Measurements from ENCODE around the gene KIAA0040.

Gene KIAA0040

GRCh38 chr1:175203570-175204068 lies 11.0 kb upstream of the KIAA0040 start:
- ATAC-seq = no peak
- TF ChIP-seq ZNF8 (CRISPR knock-in tag; IDR thresholded peaks at IDR 0.05) (no peak), ZC3H10 (CRISPR knock-in tag; IDR thresholded peaks at IDR 0.05) (no peak), BACH2 (CRISPR knock-in tag; IDR thresholded peaks at IDR 0.05; ENCODE audit: borderline replicate concordance) (no peak), TSHZ2 (CRISPR knock-in tag; IDR thresholded peaks at IDR 0.05) (no peak), PATZ1 (CRISPR knock-in tag; IDR thresholded peaks at IDR 0.05; ENCODE audit: borderline replicate concordance) (no peak), RARB (CRISPR knock-in tag; IDR thresholded peaks at IDR 0.05) (no peak), ZNF70 (CRISPR knock-in tag; IDR thresholded peaks at IDR 0.05) (no peak), TOX (CRISPR knock-in tag; IDR thresholded peaks at IDR 0.05; ENCODE audit: borderline replicate concordance) (no peak), GLIS3 (CRISPR knock-in tag; IDR thresholded peaks at IDR 0.05) (no peak), CREB5 (CRISPR knock-in tag; IDR thresholded peaks at IDR 0.05; ENCODE audit: low read depth) (no peak), ZFP3 (CRISPR knock-in tag; IDR thresholded peaks at IDR 0.05) (no peak), SNAI2 (CRISPR knock-in tag; IDR thresholded peaks at IDR 0.05) (no peak), TCF4 (CRISPR knock-in tag; IDR thresholded peaks at IDR 0.05; ENCODE audit: borderline replicate concordance) (no peak), PPARA (CRISPR knock-in tag; IDR thresholded peaks at IDR 0.05; ENCODE audit: borderline replicate concordance) (no peak), CSDC2 (CRISPR knock-in tag; IDR thresholded peaks at IDR 0.05) (no peak), ARNTL (CRISPR knock-in tag; IDR thresholded peaks at IDR 0.05; ENCODE audit: borderline replicate concordance, low read depth) (no peak), ZNF565 (CRISPR knock-in tag; conservative IDR thresholded peaks at IDR 0.05; ENCODE audit: low read depth) (no peak), OSR1 (CRISPR knock-in tag; IDR thresholded peaks at IDR 0.05) (no peak), ESRRG (CRISPR knock-in tag; IDR thresholded peaks at IDR 0.05) (no peak)

GRCh38 chr1:175200678-175201521 lies 8.3 kb upstream of the KIAA0040 start:
- TF ChIP-seq CSRNP3 (CRISPR knock-in tag; IDR thresholded peaks at IDR 0.05) (no peak), ARNTL (CRISPR knock-in tag; IDR thresholded peaks at IDR 0.05; ENCODE audit: borderline replicate concordance, low read depth) (no peak), OSR1 (CRISPR knock-in tag; IDR thresholded peaks at IDR 0.05) (no peak), ZC3H10 (CRISPR knock-in tag; IDR thresholded peaks at IDR 0.05) (no peak), ESRRG (CRISPR knock-in tag; IDR thresholded peaks at IDR 0.05) (no peak), ZFP30 (CRISPR knock-in tag; IDR thresholded peaks at IDR 0.05) (no peak), CSDC2 (CRISPR knock-in tag; IDR thresholded peaks at IDR 0.05) (no peak), POU6F1 (CRISPR knock-in tag; IDR thresholded peaks at IDR 0.05; ENCODE audit: borderline replicate concordance, low read depth) (no peak)
- no peak for ATAC-seq
